ENCODE measurements around the gene RAB4B. TPM values are rescaled to one million over a fixed set of nuclear protein-coding genes. Genes with fewer than 3 reads are reported as not detected.
A peak's percentile ranks its signal among the peaks of the same experiment; 100 is the strongest.

RAB4B gene
- total and polyA plus RNA-seq, 2 of the 13 experiments (the other 11 are each of a cell fraction or from before 2014, with no cell fraction given), result 3.3 to 5.4 TPM

DNA sequence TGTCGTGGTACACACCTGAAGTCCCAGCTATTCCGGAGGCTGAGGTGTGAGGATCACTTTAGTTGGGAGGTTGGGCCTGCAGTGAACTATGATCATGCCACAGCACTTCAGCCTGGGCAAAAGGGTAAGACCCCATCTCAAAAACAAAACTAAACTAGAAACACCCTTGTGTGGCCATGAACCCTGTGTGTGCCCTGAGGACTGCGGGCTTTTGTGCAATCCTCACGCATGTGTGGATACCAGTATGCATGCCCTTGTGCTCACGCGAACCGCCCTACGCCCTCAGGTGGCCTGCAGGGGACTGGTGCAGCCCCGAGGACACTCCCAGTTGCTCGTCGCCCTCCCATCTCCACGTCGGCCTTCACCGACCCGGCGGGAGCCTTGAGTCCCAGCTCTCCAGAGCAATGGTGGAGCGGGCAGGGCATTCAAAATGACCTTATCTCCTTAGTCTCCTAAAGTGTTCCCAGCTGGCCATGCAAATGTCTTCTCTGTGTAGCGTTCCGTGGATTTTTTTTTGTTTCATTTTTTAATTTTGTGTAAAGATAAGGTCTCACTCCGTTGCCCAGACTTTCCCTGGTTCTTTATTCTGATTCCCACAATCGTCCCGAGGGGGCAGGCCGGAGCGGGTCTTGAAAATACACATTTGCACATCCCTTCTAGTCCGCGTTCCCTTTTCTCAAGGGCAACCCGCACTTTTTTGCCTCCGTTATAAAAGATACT lies 20.1 kb downstream of the RAB4B start (continued):
- TF ChIP-seq KAT7 (CRISPR knock-in tag; IDR thresholded peaks at IDR 0.05; ENCODE audit: borderline replicate concordance), result peak; percentile 31; the same call in 1 of the 2 replicates
- peak; percentile 20; the same call in 1 of the 2 replicates for TF ChIP-seq HMG20A (CRISPR knock-in tag; IDR thresholded peaks at IDR 0.05; ENCODE audit: borderline replicate concordance)
- TF ChIP-seq ZNF607 (CRISPR knock-in tag; IDR thresholded peaks at IDR 0.05; ENCODE audit: borderline replicate concordance), result peak; percentile 88
- peak; percentile 85; the same call in 1 of the 2 replicates for TF ChIP-seq HNF4A (CRISPR knock-in tag; IDR thresholded peaks at IDR 0.05)
- TF ChIP-seq ZKSCAN1 (IDR thresholded peaks at IDR 0.05; ENCODE audit: low read length), result 0 out of 2 replicates have a peak, but pooled peaks have one; percentile 17
- TF ChIP-seq TEAD2 (CRISPR knock-in tag; IDR thresholded peaks at IDR 0.05), result peak; percentile 29; the same call in 1 of the 2 replicates
- 0 out of 2 replicates have a peak, but pooled peaks have one; percentile 35 for TF ChIP-seq ZNF160 (CRISPR knock-in tag; IDR thresholded peaks at IDR 0.05)
- TF ChIP-seq ATF2 (CRISPR knock-in tag; IDR thresholded peaks at IDR 0.05), result peak; percentile 50; the same call in 1 of the 2 replicates
- TF ChIP-seq HINFP (CRISPR knock-in tag; IDR thresholded peaks at IDR 0.05; ENCODE audit: low read depth), result peak; percentile 53; the same call in 1 of the 2 replicates
- 0 out of 2 replicates have a peak, but pooled peaks have one; percentile 19 for TF ChIP-seq ZNF572 (CRISPR knock-in tag; IDR thresholded peaks at IDR 0.05)
- no peak for TF ChIP-seq KLF6 (CRISPR knock-in tag; IDR thresholded peaks at IDR 0.05)
- no peak for TF ChIP-seq FOXA1 (IDR thresholded peaks at IDR 0.05)
- TF ChIP-seq FOXA1 (CRISPR knock-in tag; IDR thresholded peaks at IDR 0.05), result peak; percentile 66
- TF ChIP-seq SNAPC4 (CRISPR knock-in tag; IDR thresholded peaks at IDR 0.05), result peak; percentile 93
- TF ChIP-seq ZFP90 (CRISPR knock-in tag; IDR thresholded peaks at IDR 0.05; ENCODE audit: borderline replicate concordance), result peak; percentile 91
- no peak for TF ChIP-seq GPN1 (CRISPR knock-in tag; IDR thresholded peaks at IDR 0.05; ENCODE audit: borderline replicate concordance)
- TF ChIP-seq, protein P1, sequence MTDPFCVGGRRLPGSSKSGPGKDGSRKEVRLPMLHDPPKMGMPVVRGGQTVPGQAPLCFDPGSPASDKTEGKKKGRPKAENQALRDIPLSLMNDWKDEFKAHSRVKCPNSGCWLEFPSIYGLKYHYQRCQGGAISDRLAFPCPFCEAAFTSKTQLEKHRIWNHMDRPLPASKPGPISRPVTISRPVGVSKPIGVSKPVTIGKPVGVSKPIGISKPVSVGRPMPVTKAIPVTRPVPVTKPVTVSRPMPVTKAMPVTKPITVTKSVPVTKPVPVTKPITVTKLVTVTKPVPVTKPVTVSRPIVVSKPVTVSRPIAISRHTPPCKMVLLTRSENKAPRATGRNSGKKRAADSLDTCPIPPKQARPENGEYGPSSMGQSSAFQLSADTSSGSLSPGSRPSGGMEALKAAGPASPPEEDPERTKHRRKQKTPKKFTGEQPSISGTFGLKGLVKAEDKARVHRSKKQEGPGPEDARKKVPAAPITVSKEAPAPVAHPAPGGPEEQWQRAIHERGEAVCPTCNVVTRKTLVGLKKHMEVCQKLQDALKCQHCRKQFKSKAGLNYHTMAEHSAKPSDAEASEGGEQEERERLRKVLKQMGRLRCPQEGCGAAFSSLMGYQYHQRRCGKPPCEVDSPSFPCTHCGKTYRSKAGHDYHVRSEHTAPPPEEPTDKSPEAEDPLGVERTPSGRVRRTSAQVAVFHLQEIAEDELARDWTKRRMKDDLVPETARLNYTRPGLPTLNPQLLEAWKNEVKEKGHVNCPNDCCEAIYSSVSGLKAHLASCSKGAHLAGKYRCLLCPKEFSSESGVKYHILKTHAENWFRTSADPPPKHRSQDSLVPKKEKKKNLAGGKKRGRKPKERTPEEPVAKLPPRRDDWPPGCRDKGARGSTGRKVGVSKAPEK (CRISPR knock-in tag; IDR thresholded peaks at IDR 0.05; ENCODE audit: borderline replicate concordance), result 0 out of 2 replicates have a peak, but pooled peaks have one; percentile 18
- peak; percentile 61; the same call in 1 of the 2 replicates for TF ChIP-seq ISX (CRISPR knock-in tag; conservative IDR thresholded peaks at IDR 0.05)
- TF ChIP-seq CHCHD3 (CRISPR knock-in tag; IDR thresholded peaks at IDR 0.05), result no peak
